ENCODE data around the gene HDAC9.

Gene HDAC9

DNA sequence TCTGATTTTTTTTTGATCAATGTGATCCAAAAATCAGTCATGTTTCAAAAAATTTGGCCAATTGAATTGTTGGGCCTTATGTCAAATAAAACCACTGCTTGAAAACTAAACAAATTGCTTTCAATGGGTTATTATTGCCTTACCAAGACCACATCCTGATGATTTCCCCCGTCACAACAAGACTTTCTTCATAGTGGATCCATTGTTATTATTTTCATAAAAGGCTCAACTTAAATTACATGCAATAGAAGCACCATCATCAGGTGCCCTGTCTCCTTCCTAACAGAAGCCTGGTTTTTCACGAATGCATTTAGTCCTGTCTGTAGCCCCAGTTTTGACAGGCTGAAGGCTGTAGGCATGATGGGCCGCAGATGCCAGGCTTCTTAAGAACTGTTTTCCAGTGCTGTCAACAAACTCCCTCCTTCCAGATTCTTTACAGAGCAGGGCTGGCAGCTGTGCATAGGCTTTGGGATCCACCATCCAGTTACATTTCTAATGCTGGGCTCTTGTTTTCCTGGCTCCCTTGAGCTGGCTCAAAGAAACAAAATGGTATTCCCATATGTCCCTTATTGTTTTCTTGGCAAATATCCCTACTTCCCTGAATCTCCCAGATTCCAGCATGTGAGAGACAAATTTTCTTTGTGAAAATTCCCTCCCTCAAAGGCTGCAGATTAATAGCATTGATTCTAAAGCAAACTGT, 319.9 kb downstream of the HDAC9 start:
- TF ChIP-seq FOXP2 (optimal IDR thresholded peaks at IDR 0.05; ENCODE audit: control extremely low read depth, extremely low read length, insufficient read depth) (no peak), POLR2AphosphoS5 (IDR thresholded peaks at IDR 0.05; ENCODE audit: borderline replicate concordance, low read depth, low read length) (no peak), EZH2 (IDR thresholded peaks at IDR 0.05) (no peak)
- Histone ChIP-seq H3K9me3 (ENCODE audit: low read depth, low read length) (peaks cover 5% of the 10 kb centered on the region), H3K36me3 (ENCODE audit: insufficient read depth, low read length) (no peaks in the 10 kb centered on the region), H3K4me3 (no peak overlapping the region), H3K9ac (ENCODE audit: insufficient read length) (no peak overlapping the region), H3K27ac (no peak overlapping the region)
- no peak for DNase-seq (ENCODE audit: low read depth, low spot score)

DNA sequence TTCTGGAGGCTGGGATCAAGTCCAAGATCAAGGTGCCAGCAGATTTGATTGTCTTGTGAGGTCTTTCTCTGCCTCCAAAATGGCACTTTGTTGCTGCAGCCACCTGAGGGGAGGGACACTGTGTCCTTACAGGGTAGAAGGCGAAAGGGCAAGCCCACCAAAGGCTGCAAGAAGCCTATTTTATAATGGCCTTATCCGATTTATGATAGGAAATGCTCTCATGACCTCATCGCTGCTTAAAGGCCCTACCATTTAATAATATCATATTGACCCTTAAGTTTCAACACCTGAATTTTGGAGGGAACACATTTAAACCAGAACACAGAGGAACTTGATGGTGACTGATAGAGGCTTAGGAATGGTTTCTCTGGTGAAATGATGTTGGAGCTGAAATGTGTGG, 325.4 kb downstream of the HDAC9 start:
- Histone ChIP-seq H3K27ac (no peak overlapping the region), H3K9ac (ENCODE audit: insufficient read length) (no peak overlapping the region), H3K36me3 (ENCODE audit: insufficient read depth, low read length) (no peaks in the 10 kb centered on the region), H3K4me3 (no peak overlapping the region), H3K9me3 (ENCODE audit: low read depth, low read length) (no peaks in the 10 kb centered on the region; the same call in 1 of the 2 replicates)
- TF ChIP-seq POLR2AphosphoS5 (IDR thresholded peaks at IDR 0.05; ENCODE audit: borderline replicate concordance, low read depth, low read length) (no peak), EZH2 (IDR thresholded peaks at IDR 0.05) (no peak), FOXP2 (optimal IDR thresholded peaks at IDR 0.05; ENCODE audit: control extremely low read depth, extremely low read length, insufficient read depth) (no peak)
- DNase-seq (ENCODE audit: low read depth, low spot score) = no peak

DNA sequence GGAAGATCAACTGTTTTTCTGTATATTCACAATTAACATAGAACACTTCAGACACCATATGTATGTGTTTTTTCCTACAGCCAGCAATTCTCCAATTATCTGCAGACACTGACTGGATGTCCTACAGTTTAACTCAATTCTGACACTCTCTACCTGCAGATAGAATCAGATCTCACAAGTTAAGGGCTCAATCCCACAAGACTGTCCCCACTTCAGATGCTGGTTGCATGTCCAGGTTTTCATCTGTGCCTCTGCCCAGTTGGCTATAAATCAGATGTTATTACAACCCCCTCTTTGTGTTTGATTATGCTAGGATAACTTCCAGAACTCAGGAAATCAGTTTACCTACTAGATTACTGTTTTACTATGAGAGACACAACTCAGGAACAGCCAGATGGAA, 326.0 kb downstream of the HDAC9 start:
- DNase-seq (ENCODE audit: low read depth, low spot score) = no peak
- no peaks in the 10 kb centered on the region for H3K36me3 ChIP-seq (ENCODE audit: insufficient read depth, low read length)
- no peak overlapping the region for H3K27ac ChIP-seq
- no peak overlapping the region for H3K9ac ChIP-seq (ENCODE audit: insufficient read length)
- H3K9me3 ChIP-seq (ENCODE audit: low read depth, low read length) = no peaks in the 10 kb centered on the region; the same call in 1 of the 2 replicates
- TF ChIP-seq EZH2 (IDR thresholded peaks at IDR 0.05) = no peak
- no peak for TF ChIP-seq POLR2AphosphoS5 (IDR thresholded peaks at IDR 0.05; ENCODE audit: borderline replicate concordance, low read depth, low read length)
- TF ChIP-seq FOXP2 (optimal IDR thresholded peaks at IDR 0.05; ENCODE audit: control extremely low read depth, extremely low read length, insufficient read depth) = no peak
- H3K4me3 ChIP-seq = no peak overlapping the region

DNA sequence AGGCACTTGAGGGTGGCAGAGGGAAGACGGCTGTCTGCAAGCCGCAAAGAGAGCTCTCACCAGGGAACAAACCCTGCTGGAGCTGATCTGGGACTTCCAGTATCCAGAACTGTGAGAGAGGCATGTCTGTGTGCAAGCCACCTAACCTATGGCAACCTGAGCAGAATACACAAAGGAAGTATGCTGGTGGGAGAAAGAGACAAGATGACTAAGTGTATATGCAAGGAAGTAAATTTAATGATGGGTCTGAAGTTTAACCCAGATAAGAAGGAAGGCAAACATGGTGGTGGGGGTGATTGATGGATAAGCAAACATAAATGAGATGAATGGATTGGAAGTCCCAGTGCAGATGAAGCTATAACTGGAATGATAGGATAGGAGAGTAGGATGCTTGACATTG, 328.6 kb downstream of the HDAC9 start:
- H3K27ac ChIP-seq = no peak overlapping the region
- H3K4me3 ChIP-seq = no peak overlapping the region
- H3K9ac ChIP-seq (ENCODE audit: insufficient read length) = no peak overlapping the region
- TF ChIP-seq FOXP2 (optimal IDR thresholded peaks at IDR 0.05; ENCODE audit: control extremely low read depth, extremely low read length, insufficient read depth) = no peak
- TF ChIP-seq POLR2AphosphoS5 (IDR thresholded peaks at IDR 0.05; ENCODE audit: borderline replicate concordance, low read depth, low read length) = no peak
- no peak for TF ChIP-seq EZH2 (IDR thresholded peaks at IDR 0.05)
- no peaks in the 10 kb centered on the region for H3K9me3 ChIP-seq (ENCODE audit: low read depth, low read length)
- DNase-seq (ENCODE audit: low read depth, low spot score) = no peak
- H3K36me3 ChIP-seq (ENCODE audit: insufficient read depth, low read length) = no peaks in the 10 kb centered on the region

DNA sequence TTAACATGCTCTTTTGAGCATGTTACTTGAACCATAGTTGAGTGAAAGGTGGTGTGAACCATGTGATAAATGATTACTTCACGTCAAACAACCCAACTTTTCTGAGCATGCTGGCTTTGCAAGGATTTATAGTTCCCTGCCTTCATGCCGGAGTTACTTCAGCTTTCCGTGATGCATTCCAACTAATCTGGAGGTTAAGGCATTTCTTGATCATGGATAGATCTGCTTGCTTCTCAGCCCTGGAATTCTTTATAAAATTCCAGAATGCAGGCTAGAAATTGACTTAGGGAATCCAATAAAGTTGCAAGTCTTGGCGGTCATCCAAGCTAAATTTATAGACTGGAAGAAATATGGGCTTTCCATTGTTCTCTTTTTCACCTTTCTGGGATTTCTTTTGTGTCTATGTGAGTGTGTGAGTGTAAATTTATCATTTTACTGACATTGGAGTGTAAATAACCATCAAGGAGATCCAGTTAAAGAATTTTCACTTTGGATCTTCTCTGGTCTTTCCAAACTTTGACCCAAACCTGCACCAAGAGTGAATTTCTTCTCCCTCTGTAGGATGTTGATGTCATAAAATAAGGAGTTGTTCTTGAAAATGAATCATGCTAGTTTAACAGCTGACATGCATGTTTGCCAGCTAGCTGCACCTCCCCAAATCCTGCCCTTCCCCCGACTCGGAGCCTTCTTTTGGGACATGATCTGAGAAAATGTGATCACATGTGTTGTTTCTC, 332.9 kb downstream of the HDAC9 start:
- H3K4me3 ChIP-seq = peak overlapping the region; percentile 75
- no peaks in the 10 kb centered on the region for H3K36me3 ChIP-seq (ENCODE audit: insufficient read depth, low read length)
- TF ChIP-seq FOXP2 (optimal IDR thresholded peaks at IDR 0.05; ENCODE audit: control extremely low read depth, extremely low read length, insufficient read depth) = no peak
- no peak for TF ChIP-seq POLR2AphosphoS5 (IDR thresholded peaks at IDR 0.05; ENCODE audit: borderline replicate concordance, low read depth, low read length)
- TF ChIP-seq EZH2 (IDR thresholded peaks at IDR 0.05) = no peak
- DNase-seq (ENCODE audit: low read depth, low spot score) = no peak
- H3K9me3 ChIP-seq (ENCODE audit: low read depth, low read length) = no peaks in the 10 kb centered on the region
- H3K9ac ChIP-seq (ENCODE audit: insufficient read length) = peak overlapping the region; percentile 27
- peak overlapping the region; percentile 94 for H3K27ac ChIP-seq

DNA sequence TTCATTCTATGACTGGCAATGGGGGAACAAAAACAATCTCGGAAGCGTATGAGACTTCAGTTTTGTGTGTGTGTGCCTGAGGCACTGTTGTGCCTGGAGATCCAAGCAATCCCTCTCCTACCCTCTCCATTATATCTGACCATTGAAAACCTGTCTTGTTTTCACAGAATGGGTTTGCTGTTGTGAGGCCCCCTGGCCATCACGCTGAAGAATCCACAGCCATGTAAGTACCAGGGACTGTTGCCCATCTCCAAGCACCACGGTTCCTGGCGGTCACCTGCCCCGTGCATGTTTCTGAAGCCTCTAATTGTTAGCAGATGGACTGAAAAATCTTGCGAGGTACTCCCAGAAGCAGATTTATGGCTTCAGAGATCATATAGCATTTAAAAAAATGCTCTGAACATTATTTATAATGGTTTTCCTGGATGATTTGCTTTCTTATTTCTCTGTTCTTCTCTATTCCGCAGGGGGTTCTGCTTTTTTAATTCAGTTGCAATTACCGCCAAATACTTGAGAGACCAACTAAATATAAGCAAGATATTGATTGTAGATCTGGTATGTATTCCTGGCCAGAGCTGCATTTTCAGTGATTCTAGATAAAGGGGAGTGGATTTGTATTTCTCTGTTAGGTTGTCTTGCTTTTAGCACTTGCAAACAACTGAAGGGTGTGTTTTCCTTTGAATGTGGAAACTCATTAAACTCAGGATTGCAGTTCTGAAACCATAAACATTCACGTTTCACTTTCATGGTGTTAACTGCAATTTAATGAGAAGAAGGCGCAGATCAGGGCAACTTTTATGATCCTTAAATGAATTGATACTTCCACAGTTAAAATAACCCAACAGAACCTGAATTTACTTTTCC, 333.7 kb downstream of the HDAC9 start:
- peak overlapping the region; percentile 27 for H3K9ac ChIP-seq (ENCODE audit: insufficient read length)
- H3K9me3 ChIP-seq (ENCODE audit: low read depth, low read length) = no peaks in the 10 kb centered on the region
- peak overlapping the region; percentile 94 for H3K27ac ChIP-seq
- no peaks in the 10 kb centered on the region for H3K36me3 ChIP-seq (ENCODE audit: insufficient read depth, low read length)
- no peak for DNase-seq (ENCODE audit: low read depth, low spot score)
- peak overlapping the region; percentile 75 for H3K4me3 ChIP-seq
- no peak for TF ChIP-seq POLR2AphosphoS5 (IDR thresholded peaks at IDR 0.05; ENCODE audit: borderline replicate concordance, low read depth, low read length)
- TF ChIP-seq EZH2 (IDR thresholded peaks at IDR 0.05) = no peak
- no peak for TF ChIP-seq FOXP2 (optimal IDR thresholded peaks at IDR 0.05; ENCODE audit: control extremely low read depth, extremely low read length, insufficient read depth)

DNA sequence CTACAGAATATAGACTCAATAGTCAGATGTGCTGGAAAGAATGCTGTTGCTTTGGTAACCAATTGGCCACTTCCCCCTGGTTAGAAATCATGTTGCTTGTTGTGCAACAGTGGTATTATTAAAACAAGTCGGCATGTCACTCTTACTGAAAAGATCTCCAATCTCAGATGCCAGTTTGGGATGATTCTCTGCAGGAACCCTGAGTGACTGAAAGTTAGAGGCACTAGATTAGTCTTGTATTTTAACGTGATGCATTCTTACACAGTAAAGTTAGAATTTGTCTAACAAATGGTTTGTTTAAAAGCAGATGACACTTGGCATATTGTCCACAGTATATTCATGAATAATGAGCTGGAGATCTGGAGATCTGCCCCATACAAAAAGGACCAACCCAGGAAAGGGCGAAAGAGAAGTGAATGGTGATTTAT, 334.3 kb downstream of the HDAC9 start:
- Histone ChIP-seq H3K9me3 (ENCODE audit: low read depth, low read length) (no peaks in the 10 kb centered on the region), H3K27ac (peak overlapping the region; percentile 94), H3K4me3 (peak overlapping the region; percentile 75), H3K36me3 (ENCODE audit: insufficient read depth, low read length) (no peaks in the 10 kb centered on the region), H3K9ac (ENCODE audit: insufficient read length) (peak overlapping the region; percentile 27)
- DNase-seq (ENCODE audit: low read depth, low spot score) = no peak
- no peak for TF ChIP-seq POLR2AphosphoS5 (IDR thresholded peaks at IDR 0.05; ENCODE audit: borderline replicate concordance, low read depth, low read length)
- TF ChIP-seq EZH2 (IDR thresholded peaks at IDR 0.05) = no peak
- no peak for TF ChIP-seq FOXP2 (optimal IDR thresholded peaks at IDR 0.05; ENCODE audit: control extremely low read depth, extremely low read length, insufficient read depth)

DNA sequence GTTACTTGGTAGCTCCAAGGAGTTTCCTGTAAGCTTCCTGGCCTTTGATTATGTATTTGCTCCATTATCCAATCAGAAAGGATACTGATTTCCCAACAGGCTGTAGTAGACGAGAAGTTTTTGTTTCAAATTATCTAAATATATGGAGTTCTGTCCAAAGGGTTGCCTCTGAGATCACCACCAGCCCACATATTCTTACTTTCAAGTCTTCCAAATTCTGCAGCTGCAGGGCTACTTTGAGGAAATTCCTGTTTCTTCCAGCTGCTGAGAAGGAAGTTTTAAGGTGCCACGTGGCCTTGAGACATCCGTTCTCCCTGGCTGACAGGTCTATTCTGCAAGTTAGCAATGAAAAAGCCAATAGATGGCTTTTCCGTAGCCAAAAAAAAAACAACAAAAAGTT, 335.9 kb downstream of the HDAC9 start:
- Histone ChIP-seq H3K9ac (ENCODE audit: insufficient read length) (peak overlapping the region; percentile 35), H3K9me3 (ENCODE audit: low read depth, low read length) (no peaks in the 10 kb centered on the region), H3K36me3 (ENCODE audit: insufficient read depth, low read length) (no peaks in the 10 kb centered on the region), H3K4me3 (peak overlapping the region; percentile 75), H3K27ac (peak overlapping the region; percentile 94)
- no peak for TF ChIP-seq EZH2 (IDR thresholded peaks at IDR 0.05)
- no peak for TF ChIP-seq POLR2AphosphoS5 (IDR thresholded peaks at IDR 0.05; ENCODE audit: borderline replicate concordance, low read depth, low read length)
- DNase-seq (ENCODE audit: low read depth, low spot score) = no peak

All from SK-N-MC (cell line).